NCI-H1417 treated with DMSO at 0.1 percent for 48 hours (cell line): ENCODE results near the gene SELENOF.
"Not testable (repeated sequence)": the region's sequence is repeated elsewhere in the genome, so short reads cannot be mapped to it uniquely, and the experiment has no call there.

Source experiments
- DNase-seq: peaks from one replicate; lab custom pipeline; 2025; lab: John Stamatoyannopoulos, UW

Gene SELENOF

GRCh38 chr1:86916752-86917151, 2.8 kb upstream of the SELENOF start:
- DNase-seq = no peak

DNA sequence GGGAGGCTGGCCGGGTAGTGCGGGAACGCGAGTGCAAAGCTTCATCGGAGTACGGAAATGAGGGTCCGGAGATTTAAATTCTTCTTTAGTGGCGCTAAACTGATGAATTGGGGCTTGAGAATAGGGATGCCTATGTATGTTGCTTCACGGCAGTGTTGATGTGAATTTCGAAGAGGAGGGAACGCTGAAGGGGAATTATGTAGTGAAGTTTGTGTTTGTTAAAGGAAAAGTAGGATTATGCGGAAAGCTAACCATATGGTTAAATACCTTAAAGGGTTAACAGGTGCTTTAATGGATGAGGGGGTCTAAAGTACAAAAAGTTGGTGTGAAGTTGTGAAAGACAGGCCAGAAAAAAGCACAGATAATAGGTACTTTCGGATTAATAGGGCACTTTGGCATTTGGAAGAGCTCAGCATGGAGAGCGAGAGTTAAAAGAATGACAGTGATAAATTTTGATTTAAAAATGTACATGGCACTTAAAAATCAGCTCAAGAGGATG, 1.9 kb upstream of the SELENOF start:
- no peak for DNase-seq

- no peak for DNase-seq
These were observed 1.2 kb upstream of the SELENOF start for GRCh38 chr1:86914998-86915736.

- no peak for DNase-seq
These were observed 673 bp upstream of the SELENOF start, which contains the start of gene HS2ST1 for GRCh38 chr1:86914601-86914997. Gene HS2ST1 (plus strand): TSS chr1:86914635.

DNA sequence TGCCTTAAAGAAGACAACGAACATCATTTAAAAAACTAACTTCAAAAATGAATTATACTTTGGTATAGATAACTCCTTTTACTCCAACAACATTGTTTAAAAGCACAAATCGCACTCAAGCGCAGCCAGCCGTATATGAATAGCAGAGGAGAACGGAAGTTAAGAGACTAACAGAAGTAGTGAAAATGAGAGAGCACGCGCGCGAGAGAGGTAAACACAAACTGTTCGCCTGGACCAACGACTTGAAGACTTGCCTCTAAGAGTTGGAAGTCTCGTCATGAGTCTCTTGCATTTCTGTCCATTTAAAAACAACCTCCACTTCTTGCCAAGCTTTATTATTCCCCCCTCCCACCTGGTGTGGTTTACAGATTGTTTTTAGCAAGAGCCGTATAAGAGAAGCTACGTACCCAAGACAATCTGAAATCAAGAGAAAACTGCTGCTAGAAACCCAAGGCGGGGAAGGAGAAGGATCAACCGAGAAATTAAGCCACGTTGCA, 479 bp downstream of the SELENOF start:
- no peak for DNase-seq

DNA sequence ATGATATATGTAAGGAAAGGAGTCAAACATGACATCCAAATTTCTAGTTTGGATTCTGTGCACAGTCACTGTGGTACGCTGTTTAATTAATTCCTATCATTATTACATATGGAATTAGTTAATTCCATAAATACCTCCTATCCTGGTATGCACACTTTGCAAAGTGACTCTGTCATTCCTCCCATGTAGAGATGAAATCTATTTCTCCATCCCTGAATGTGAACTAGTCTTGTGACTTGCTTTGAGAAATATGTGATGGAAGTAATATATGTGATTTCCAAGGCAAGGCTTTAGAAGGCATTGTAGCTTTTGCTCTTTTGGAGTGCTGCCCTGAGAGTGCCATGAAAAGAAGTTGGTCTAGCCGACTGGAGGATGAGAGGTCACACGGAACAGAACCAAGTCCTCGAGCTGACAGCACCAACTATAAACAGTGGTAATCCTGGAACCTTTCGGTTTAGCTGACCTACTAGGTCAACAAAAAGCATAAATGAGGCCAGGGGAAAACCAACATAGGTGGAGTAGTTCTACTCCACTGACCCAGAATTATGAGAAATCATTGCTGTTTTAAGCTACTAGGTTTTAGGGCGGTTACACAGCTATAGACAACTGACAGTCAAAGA, 1.5 kb downstream of the SELENOF start:
- no peak for DNase-seq

GRCh38 chr1:86906419-86906818, 7.5 kb downstream of the SELENOF start:
- no peak for DNase-seq

GRCh38 chr1:86905875-86906274, 8.1 kb downstream of the SELENOF start:
- no peak for DNase-seq

- not testable (repeated sequence) for DNase-seq
These were observed 14.5 kb downstream of the SELENOF start for GRCh38 chr1:86899401-86899800.

DNA sequence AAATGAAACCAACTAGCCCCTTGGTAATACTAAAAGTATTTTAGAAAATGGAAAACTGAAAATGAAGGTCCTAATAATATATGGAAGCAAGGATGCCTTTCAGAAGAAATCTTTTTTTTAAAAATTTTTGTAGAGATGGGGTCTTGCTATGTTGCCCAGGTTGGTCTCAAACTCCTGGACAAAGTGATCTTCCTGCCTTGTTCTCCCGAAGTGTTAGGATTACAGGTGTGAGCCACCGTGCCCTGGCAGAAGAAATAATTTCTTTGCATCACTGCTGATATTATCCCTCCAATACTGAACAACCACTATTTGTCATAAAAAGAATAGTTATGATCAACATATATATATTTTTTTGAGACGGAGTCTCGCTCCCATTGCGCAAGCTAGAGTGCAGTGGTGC, 25.6 kb downstream of the SELENOF start:
- DNase-seq = no peak

DNA sequence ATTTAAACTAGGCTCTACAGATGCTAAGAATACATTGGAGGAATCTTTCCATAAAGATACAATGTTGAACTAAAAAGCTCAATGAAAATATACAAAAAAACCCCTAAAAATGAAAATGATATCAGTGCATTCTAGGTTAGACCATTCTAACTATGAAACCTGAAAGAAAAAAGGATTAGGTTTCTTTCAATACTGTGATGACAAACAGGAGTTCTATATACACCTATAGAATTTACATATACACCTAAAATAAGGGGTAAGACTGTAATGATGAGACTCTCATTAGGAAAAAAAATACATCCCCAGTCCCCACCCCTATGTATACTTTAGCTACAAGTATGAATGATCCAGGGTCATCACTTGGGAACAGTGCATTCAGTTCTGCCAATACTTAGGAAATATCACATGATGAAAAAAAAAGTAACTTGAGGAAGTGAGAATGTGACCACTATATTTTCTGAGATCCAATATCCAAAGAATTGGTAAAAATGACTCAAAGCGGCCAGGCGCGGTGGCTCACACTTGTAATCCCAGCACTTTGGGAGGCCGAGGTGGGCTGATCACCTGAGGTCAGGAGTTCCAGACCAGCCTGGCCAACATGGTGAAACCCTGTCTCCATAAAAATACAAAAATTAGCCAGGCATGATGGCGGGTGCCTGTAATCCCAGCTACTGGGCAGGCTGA, 26.3 kb downstream of the SELENOF start:
- no peak for DNase-seq

GRCh38 chr1:86875722-86876121, 38.2 kb downstream of the SELENOF start:
- no peak for DNase-seq

GRCh38 chr1:86872086-86872485, 41.8 kb downstream of the SELENOF start:
- DNase-seq = no peak

DNA sequence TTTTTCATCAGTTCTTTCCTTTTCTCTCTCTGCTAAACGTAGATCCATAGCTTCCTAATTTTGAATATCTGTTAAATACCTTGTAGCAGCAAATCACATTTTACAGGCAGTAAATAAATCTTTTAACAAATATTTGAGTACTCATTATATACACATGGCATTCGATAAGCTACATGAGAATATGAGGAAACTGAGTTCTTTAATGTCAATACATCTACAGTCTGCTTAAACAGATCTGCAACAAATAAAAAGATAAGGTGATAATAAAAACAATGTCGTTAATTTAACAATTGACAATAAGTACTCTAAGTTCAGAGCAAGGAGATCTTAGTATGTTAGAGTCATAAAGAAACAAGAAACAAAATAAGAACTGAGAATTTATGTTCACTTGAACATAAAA, 42.9 kb downstream of the SELENOF start:
- no peak for DNase-seq

- no peak for DNase-seq
These were observed 45.4 kb downstream of the SELENOF start for GRCh38 chr1:86868477-86868876.

DNA sequence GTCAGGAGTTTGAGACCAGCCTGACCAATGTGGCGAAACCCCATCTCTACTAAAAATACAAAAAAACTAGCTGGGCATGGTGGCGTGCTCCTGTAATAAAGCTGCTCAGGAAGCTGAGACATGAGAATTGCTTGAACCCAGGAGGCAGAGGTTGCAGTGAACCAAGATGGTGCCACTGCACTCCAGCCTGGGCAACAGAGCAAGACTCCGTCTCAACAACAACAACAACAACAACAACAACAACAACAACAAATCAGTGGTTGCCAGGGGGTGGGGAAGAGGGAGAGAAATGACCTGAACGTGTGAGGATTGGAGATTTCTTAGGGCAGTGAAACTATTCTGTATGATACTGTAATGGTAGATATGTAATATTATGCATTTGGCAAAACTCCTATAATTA, 46.6 kb downstream of the SELENOF start:
- not testable (repeated sequence) for DNase-seq

DNA sequence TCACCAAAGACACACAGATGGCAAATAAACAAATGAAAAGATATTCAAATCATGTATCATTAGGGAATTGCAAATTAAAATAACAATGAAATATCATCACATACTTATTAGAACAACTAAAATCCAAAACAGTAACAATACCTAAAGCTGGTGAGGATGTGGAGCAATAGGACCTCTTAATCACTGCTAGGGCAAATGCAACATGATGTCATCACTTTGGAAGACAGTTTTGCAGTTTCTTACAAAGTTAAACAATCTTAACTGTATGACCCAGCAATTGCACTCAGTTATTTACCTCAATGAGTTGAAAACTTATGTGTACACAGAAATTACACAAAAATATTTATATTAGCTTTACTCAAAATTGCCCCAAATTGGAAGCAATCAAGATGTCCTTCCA, 47.3 kb downstream of the SELENOF start:
- no peak for DNase-seq

- DNase-seq = no peak
These were observed 47.8 kb downstream of the SELENOF start for GRCh38 chr1:86865973-86866637.

- DNase-seq = no peak
These were observed 51.0 kb downstream of the SELENOF start for GRCh38 chr1:86862920-86863319.

DNA sequence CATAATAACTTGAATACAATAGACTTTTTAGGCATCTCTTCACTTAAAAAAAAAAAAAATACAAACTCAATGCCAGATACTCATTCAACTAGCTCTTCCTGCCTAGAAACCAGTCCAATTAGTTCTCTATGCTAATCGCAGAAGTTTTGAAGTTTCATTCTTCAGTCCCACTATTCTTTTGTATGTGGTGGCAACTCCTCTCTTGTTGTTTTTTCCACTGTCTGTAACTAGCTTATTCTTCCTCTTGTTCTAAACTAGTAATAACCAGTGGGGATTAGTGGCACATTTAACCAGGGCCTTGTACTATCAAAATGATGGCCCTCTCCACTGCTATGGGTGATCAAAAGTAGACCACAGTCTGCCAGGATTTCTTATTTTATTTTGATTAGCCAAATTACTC, 52.5 kb downstream of the SELENOF start:
- DNase-seq = no peak

GRCh38 chr1:86860424-86860823, 53.5 kb downstream of the SELENOF start:
- DNase-seq = no peak

DNA sequence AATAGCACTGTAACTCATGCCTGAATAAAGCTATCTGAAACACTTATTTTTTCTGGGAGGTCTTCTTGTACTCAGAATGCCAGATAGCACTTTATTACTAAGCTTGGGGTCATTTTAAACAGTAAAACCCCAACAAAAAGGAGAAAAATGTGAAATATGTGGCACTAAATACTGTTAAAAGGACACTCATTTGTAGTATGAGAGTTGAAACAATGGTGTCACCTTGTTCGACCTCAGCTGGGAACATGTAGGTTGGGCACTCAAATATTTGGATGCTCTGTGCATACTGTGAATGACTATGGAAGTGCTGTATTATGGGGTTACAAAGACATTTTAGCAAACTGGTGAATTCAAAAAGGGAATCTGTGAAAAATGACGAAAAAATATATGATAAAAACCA, 53.9 kb downstream of the SELENOF start:
- DNase-seq = no peak
